HG02642 (cell line): ENCODE data around the gene STX8.
"Not testable (repeated sequence)": the region's sequence is repeated elsewhere in the genome, so short reads cannot be mapped to it uniquely, and the experiment has no call there.

Source experiments
- ATAC-seq: cut with Tn5 transposase; IDR thresholded peaks from one replicate; pipeline ENCODE4 v1.9.1; 2021; ENCODE audit warnings: mild to moderate bottlenecking; ENCODE audit not compliant: unreplicated experiment, poor library complexity

STX8 gene, protein sequence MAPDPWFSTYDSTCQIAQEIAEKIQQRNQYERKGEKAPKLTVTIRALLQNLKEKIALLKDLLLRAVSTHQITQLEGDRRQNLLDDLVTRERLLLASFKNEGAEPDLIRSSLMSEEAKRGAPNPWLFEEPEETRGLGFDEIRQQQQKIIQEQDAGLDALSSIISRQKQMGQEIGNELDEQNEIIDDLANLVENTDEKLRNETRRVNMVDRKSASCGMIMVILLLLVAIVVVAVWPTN

DNA sequence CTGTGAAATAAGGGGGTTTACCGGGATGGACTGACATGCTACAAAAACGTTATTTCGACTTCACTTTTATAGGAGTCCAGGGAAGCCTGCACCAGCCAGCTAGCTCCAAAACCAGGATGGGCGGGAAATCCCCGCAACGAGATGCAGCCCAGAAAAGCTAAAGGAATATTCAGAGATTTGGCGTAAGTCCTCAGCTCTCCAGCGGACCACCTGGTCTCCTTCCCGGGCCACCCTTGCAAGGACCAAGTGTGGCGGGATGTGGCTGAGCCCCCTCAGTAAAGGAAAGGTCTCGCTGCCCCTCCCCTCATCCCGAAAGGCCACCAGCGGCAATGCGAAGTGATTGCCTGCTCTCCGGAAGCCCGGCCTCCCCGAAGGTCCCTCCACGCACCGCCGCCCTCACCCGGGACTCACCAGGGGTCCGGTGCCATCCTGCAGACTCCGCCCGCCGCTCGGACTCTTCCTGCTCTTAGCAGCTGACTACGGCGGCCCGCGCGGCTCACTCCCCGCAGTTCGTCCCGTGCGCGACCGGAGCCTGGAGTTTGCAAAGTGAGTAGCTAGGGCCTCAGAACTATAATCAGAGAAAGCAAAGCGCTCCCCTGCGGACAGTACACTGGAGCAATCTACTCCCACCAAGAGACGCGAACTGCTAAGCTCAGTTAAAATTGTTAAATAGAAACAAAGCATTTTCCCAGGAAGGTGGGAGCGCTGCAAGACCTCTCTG, at the start of gene STX8:
STX8 (minus strand) TSS at position 440 of the 721 bp plus-strand sequence; CDS start at position 428, 12 bp downstream.
- peak; percentile 81 for ATAC-seq

DNA sequence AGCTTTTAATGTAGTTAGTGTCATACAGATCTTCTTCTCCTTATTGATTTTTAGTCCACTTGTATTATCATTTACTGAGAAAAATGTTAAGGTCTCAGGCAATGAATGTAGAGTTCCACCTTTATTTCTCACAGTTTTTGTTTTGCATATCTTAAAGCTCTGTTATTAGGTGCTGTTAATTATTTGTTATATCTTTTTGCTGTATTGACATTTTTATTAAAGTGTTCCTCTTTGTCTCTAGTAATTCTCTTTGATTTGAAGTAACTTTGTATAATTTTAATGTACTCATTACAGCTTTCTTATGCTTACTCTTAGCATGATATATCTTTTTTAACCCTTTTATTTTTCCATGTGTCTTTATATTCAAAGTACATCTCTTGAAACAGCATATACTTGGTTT, 47.3 kb upstream of the STX8 start:
- no peak for ATAC-seq

DNA sequence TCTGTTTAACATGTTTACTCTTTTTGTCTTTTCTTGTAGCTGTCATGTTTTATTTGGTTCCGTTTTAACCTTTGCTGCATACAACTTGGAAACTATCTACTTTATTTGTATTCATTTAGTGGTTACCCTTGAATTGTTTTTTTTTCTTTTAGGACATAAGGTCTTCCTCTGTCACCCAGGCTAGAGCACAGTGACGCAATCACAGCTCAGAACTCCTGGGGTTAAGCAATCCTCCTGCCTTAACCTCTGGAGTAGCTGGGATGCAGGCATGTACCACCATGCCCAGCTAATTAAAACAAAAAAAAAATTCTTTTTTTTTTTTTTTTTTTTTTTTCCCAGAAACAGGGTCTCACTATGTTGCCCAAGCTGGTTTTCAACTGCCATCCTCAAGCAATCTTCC, 39.9 kb upstream of the STX8 start:
- ATAC-seq, result no peak

DNA sequence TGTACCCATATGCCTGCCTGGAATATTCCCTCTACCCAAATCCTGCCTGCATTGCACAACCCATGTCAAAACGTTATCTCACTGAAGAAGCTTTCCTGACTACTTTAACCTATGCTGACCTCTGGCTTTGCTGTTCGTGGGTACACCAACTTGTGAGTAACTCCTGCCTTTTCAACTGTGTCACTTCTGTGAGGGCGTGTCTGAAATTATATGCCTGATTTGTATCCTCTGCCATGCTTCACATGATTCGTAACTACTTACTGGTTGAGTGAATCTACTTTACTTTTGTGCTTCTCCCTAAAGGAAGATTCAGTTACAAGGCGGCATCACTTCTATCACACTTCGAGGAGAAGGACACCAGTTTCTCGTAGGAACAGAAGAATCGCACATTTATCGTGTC, 36.4 kb upstream of the STX8 start:
- no peak for ATAC-seq

DNA sequence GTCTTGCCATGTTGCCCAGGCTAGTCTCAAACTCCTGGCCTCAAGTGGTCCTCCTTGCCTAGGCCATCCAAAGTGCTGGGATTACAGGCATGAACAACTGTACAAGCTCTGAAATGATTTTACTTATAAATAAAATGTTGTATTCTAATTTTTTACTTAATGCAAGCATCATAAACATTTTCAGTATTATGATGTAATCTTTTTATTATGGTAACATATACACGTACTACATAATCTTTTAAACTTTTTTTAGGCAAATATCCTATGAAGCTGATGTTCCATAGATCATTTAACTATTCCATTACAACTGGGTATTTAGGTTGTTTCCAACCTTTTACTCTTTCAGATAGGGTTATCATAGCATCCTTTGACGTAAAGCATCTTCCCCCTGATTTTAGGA, 35.9 kb upstream of the STX8 start:
- ATAC-seq, result no peak

DNA sequence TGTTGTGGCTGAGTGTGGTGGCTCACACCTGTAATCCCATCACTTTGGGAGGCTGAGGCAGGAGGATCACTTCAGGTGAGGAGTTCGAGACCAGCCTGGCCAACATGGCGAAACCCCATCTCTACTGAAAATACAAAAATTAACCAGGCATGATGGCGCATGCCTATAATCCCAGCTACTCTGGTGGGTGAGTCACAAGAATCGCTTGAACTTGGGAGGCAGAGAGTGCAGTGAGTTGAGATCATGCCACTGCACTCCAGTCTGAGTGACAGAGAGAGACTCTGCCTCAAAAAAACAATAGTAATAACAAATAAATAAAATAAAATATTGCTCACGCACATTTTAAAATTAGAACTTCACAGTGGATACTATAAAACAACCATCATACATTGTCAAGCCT, 31.4 kb upstream of the STX8 start:
- not testable (repeated sequence) for ATAC-seq

DNA sequence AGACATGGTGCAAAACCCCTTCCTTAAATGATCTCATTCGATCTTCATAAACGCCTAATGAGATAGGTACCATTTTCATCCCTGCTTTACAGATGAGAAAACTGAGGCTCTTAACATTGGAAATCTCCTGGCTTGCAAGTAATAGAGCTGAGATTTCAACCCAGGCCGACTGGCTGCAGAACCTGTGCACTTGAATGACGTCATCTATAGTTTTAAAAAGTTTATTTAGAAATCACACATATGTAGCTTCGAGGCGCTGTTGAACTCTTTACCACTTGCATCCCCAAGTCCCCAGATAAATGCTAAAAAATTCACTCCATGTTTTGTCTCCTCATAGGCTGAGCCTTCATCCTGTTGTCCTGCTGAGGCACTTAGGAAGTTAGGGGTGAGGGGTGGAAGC, 30.8 kb upstream of the STX8 start:
- no peak for ATAC-seq

DNA sequence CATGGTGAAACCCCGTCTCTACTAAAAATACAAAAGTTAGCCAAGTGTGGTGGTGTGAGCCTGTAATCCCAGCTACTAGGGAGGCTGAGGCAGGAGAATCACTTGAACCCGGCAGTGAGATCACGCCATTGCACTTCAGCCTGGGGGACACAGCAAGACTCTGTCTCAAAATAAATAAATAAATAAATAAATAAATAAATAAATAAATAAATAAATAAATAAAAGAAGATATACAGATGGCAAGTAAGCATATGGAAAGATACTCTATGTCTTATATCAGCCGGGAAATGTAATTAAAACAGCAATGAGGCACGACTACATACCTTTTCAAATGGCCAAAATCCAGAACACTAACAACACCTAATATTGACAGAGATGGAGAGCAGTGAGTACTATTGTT, 29.0 kb upstream of the STX8 start:
- not testable (repeated sequence) for ATAC-seq

DNA sequence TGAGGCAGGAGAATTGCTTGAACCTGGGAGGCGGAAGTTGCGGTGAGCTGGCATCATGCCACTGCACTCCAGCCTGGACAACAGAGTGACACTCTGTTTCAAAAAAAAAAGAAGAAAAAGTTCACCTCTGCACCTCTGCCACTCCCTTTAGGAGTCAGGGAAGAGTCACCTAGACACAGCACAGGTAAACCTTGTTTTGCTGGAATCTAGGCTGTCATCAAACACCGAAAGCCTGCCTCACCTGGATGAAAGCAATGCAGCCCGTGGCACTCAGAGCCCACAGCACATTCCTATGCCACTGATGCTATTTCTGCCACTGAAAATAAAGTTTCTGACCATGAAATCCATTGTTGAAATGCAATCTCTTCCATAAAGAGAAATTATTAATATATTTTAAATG, 23.0 kb upstream of the STX8 start:
- no peak for ATAC-seq

DNA sequence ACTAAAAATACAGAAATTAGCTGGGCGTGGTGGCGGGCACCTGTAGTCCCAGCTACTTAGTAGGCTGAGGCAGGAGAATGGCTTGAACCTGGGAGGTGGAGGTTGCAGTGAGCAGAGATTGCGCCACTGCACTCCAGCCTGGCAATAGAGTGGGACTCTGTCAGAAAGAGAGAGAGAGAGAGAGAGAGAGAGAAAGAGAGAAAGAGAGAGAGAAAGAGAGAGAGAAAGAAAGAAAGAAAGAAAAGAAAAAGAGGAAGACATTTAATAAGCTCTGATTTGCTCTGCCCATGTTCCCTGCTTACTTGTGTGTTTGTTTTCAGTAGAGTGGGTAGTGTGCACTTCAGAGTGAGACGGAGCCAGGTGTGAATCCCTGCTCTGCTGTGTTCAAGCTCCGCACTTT, 22.0 kb upstream of the STX8 start:
- not testable (repeated sequence) for ATAC-seq

DNA sequence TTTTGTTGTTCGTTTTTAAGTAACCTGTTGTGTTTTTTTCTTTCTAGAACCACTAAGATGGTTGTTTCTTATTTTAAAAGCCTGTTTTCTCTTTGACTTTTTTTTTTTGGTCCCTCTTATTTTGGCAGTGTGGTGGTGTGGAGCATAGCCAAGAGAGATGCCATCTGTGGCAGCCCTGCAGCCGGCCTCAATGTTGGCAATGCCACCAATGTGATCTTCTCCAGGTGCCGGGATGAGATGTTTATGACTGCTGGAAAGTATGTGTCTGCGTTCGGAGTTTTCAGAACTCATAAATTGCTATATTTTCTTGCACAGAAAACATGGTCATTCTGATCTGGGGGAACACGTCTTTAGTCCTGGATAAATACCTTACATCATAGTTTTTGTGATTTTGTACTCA, 18.4 kb upstream of the STX8 start:
- no peak for ATAC-seq

DNA sequence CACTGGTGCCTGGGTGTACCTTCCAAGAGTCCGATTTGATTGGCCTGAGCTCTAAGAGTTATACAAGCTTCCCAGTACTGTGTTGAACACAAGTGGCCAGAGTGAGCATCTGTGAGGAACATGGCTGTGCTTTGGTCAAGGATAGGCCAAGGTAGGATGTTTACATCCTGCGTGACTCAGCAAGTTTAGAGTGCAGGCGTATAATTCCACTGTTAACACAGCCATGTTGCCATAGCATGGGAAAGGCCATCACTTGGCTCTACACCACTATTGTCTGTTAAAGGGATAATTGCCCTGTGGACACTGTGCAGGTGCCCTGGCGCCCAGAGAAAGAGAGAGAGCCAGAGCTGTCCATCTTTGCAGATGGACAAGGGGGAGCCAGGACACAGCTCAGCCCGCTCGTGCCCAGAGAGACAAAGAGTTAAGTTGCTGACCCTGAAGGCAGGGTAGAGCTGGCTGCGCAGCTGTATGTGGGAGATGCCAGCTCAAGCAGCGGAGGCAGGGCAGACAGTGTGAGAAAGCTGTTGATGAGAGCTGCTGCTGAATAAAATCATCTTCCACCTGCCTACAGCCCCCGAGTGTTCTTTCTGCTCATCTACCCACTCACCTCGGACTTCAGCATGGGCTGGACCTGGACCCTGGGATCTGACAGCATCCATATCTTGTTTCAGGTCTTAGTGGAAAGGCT, 12.5 kb upstream of the STX8 start:
- no peak for ATAC-seq

DNA sequence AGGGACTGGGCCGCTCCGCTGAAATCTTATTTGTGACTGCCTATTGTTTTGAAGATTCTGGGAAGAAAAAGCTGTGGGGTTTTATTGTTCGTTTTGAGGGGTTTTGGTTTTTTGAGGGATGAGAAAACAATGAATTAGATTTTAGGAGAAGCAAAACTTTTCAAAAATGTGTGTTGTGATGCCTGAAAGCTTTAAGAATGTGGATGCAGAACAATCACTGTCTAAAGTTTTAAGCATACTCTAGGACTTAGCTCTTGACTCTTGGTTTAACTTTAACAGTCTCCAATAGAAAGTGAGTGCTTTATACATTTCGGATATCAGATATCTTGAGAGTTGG, 1.7 kb upstream of the STX8 start:
- ATAC-seq, result no peak

DNA sequence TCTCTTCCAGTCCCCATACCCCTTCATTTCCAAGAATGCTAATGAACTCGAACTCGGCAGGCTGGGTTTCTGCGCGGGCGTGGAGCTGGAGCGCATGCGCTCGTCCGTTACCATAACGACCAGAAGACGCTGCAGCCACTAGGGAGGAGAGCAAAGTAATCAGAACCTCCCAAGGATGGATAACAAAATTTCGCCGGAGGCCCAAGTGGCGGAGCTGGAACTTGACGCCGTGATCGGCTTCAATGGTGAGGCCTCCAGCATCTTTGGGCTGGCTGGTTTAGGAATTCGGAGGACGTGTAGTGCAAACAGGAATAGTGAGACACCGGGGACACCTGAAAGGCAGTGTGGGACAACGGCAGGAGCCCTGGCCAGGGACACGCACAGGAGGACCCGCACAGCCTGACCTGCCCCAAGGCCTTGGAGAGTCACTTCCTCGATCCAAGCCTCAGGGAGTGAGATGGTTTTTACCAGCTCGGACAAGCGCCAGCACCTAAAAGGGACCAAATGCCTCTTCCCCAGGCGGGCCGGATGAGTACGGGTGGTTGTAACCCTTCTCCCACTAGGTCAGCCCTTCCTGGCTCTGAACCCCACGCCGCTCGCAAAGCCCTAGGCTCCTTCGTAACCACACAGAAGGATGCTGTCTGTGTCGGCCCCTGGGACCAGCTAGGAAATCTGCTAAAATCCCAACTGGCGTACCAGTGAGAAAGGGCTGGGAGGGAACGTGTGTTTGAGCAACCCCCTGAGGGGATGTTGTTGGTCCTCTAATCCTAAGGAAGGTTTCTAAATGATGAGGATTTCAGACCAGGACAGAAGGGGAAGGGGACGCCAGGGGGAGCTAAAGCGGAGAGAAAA, 1.1 kb upstream of the STX8 start, which contains the start of gene CFAP52:
CFAP52 (plus strand) TSS at position 122 of the 852 bp plus-strand sequence; CDS start at position 176, 54 bp downstream.
- ATAC-seq, result peak; percentile 65

DNA sequence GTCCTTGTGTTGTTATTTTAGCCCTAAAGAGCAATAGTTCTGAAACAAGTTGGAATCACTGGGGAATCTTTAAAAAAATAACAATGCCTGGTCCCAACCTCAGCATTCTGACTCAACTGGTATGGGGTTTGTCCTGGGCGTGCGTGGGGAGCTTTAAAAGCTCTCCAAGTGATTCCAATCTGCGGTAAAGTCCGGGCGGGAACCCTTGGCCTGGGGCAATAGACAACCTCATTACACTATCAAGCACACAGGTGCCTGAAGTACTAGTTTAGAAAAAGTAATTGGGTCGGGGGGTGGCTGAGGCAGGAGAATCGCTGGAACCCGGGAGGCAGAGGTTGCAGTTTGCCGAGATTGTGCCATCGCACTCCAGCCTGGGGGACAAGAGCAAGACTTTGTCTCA, 4.4 kb downstream of the STX8 start:
- ATAC-seq, result no peak

DNA sequence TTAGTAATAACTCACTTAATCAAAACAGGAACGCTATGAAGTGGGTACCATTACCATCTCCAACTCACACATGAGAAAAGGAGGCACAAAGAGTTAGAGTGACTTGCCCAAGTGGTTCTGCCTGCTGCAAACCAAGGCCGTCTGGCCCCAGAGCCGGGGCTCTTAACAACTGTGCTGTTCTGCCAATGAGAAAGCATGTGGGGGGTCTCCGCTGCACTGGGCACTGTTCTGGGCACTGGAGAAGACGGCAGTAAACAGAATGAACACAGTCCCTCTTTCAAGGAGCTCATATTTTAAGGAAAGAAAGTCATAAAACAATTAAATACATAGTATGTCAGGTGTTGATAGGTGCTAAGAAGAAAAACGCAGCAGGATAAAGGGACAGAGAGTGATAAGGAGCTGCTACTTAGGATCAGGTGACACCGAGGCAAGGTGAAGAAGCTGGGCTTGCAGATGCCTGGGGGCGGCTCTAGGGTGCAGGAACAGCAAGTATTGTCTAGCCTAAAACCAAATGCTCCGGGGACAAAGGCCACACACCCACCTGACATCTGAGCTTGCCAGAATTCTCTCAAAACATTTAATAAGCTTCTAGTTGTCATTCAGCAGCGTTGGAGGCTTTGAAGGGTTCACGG, 6.5 kb downstream of the STX8 start:
- ATAC-seq, result no peak

DNA sequence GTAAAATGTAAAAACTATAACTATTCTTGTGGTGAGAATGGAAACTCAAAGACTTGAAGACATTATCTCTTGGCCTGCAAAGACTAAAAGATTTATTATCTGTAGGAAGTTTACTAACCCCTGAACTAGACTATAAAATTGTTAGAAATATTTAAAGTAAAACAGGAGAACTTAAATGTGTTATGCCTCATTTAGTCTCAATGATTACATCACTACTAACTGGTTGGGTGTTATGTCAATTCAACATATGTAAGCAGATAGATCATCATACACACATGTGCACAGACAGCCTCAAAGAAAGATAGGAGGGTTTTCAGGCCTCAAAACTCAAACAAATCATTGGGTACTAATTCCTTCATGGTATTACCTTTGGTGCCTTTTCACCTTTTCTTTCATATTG, 7.6 kb downstream of the STX8 start:
- no peak for ATAC-seq

DNA sequence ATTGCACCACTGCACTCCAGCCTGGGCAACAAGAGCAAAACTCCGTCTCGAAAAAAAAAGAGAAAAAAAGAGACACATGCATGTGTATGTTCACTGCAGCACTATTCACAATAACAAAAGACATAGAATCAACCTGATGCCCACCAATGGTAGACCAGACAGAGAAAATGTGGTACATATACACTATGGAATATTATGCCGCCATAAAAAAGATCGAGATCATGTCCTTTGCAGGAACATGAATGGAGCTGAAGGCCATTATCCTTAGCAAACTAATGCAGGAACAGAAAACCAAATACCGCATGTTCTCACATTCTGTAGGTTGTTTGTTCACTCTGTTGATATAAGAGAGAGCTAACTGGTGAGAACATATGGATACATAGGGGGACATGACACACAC, 8.9 kb downstream of the STX8 start:
- ATAC-seq, result not testable (repeated sequence)

DNA sequence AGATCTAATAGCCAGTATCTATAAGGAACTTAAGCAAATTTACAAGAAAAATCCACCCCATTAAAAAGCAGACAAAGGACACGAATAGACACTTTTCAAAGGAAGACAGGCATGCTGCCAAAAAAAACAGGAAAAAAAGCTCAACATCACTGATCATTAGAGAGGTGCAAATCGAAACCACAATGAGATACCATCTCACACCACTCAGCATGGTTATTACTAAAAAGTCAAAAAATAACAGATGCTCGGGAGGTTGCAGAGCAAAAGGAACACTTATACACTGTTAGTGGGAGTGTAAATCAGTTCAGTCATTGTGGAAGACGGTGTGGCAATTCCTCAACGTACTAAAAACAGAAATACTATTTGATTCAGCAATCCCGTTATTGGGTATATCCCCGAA, 9.6 kb downstream of the STX8 start:
- ATAC-seq, result no peak

DNA sequence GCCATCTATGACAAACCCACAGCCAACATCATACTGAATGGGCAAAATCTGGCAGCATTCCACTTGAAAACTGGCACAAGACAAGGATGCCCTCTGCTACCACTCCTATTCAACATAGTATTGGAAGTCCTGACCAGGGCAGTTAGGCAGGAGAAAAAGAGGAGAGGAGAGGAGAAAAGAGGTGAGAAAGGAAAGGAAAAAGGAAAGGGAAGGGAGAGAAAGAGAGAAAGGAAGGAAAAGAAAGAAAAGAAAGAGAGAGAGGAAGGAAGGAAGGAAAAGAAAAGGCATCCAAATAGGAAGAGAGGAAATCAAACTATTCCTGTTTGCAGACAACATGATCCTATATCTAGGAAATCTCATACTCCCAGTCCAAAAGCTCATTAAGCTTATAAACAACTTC, 11.5 kb downstream of the STX8 start:
- no peak for ATAC-seq
